Activated CD4-positive, alpha-beta memory T cell treated with anti-CD3 and anti-CD28 coated beads for 36 hours (primary cell): Measurements from ENCODE around the gene SH3PXD2A. TPM values are rescaled to one million over a fixed set of nuclear protein-coding genes. Genes with fewer than 3 reads are reported as not detected.

Experiments
- CTCF ChIA-PET: fragments of 350-600 bp; sonication (Branson Sonifier 250); formaldehyde crosslinking; loops from one replicate; lab custom pipeline; 2021; ENCODE audit warnings: antibody characterized with exemption, inconsistent platforms; lab: Charles Lee
- POLR2A ChIA-PET: fragments of 350-600 bp; sonication (Branson Sonifier 250); formaldehyde crosslinking; loops from one replicate; lab custom pipeline; 2021; ENCODE audit warnings: antibody characterized with exemption; lab: Charles Lee
- DNase-seq: peaks from one replicate; pipeline ENCODE4 v3.0.0-alpha.2; 2020
- H3K27ac Mint-ChIP-seq: one replicate; pipeline ENCODE4 v1.8.0; 2021; ENCODE audit warnings: mixed read lengths
- H3K27me3 Mint-ChIP-seq: one replicate; pipeline ENCODE4 v1.8.0; 2021; ENCODE audit warnings: mixed read lengths
- H3K36me3 Mint-ChIP-seq: one replicate; pipeline ENCODE4 v1.8.0; 2021; ENCODE audit warnings: mixed read lengths
- H3K4me1 Mint-ChIP-seq: one replicate; pipeline ENCODE4 v1.8.0; 2021; ENCODE audit warnings: low read depth, mixed read lengths
- H3K4me3 Mint-ChIP-seq: one replicate; pipeline ENCODE4 v1.8.0; 2021; ENCODE audit warnings: mild to moderate bottlenecking, mixed read lengths
- H3K9me3 Mint-ChIP-seq: one replicate; pipeline ENCODE4 v1.8.0; 2021; ENCODE audit warnings: mixed read lengths
- intact Hi-C: fragments of 100-400 bp; cut with micrococcal nuclease; formaldehyde crosslinking; loops from one replicate; pipeline ENCODE4 v1.15.1; 2023
- total RNA-seq, 2 experiments: library from RNA; stranded (reverse); gene quantifications; one replicate each; pipeline ENCODE4 v1.2.3, GENCODE V29; 2021

The SH3PXD2A gene
- total RNA-seq, 2 experiments from 2014 or later, result 10.0 to 10.3 TPM

DNA sequence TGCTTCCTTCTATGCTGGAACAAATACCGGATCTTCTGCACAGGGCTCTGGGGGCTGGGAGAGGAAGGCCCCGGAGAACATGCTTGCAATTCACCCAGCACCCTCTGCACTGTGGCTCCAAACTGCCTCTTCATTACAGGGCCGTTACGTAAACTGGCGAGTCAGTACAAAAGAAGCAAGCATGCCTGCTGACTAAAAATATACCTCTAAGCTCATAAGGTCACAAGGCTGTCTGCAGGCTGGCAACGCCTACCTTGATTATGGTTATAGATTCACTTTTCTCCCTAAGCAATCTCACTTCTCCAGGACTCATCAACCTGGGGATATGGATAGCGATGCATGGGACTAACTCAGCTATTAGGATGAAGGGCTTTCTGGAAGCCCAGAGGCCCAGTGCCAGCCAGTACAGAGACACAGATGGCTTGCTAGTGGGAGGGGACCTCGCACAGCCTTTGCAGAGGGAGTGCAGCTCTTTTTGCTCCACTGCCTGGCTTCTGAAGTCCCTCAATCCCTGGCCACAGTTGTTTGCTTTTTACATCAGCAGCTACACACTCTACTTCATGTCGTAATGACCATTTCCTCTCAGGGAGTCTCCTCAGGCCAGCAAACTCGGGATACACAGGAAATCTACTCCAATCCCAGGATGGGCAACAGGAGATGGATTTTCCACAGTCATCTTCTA, 96.1 kb downstream of the SH3PXD2A start:
- no peaks in the 10 kb centered on the region for H3K36me3 Mint-ChIP-seq
- H3K4me1 Mint-ChIP-seq, result peaks cover 52% of the 10 kb centered on the region
- intact Hi-C loops, result loop anchor here (1.0 kb wide), 1 partner anchor 14 kb away; no protein-coding TSS in a partner anchor
- peak overlapping the region; percentile 70 for H3K27ac Mint-ChIP-seq
- DNase-seq, result peak; percentile 72
- CTCF ChIA-PET, result interaction anchor here (0.9 to 3.0 kb wide), 7 partner anchors 10 to 96 kb away, joined by 3 to 11 read pairs (median 3); partner anchors contain the start of gene SH3PXD2A
- H3K9me3 Mint-ChIP-seq, result no peaks in the 10 kb centered on the region
- peak overlapping the region; percentile 38 for H3K4me3 Mint-ChIP-seq
- no peaks in the 10 kb centered on the region for H3K27me3 Mint-ChIP-seq
- POLR2A ChIA-PET, result interaction anchor here (0.8 to 2.8 kb wide), 4 partner anchors 12 to 63 kb away, joined by 3 to 18 read pairs (median 4); no protein-coding TSS in a partner anchor

DNA sequence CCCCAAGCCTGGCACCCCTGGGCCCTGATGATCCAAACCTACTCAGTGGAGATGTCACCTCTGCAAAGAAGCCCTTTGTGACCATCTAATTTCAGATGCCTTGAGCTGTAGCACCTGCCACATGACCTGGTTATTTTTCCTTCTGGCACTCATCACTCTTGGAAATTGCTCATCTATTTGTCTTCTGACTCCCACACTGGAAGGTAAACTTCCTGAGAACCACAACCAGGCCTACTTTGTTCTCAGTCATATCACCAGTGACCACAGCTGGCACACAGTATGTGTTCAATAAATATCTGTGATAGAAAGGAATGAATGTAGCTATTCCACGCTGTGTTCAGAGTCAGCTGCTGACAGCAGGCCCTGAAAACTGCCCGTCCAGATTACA, 97.1 kb downstream of the SH3PXD2A start:
- H3K36me3 Mint-ChIP-seq, result no peaks in the 10 kb centered on the region
- peaks cover 42% of the 10 kb centered on the region for H3K4me1 Mint-ChIP-seq
- H3K9me3 Mint-ChIP-seq, result no peaks in the 10 kb centered on the region
- DNase-seq, result peak; percentile 29
- peak overlapping the region; percentile 5 for H3K4me3 Mint-ChIP-seq
- H3K27ac Mint-ChIP-seq, result peak overlapping the region; percentile 70
- ChIA-PET CTCF (interaction anchor here (0.6 to 3.0 kb wide), 5 partner anchors 9 to 342 kb away, joined by 3 to 11 read pairs (median 3); no protein-coding TSS in a partner anchor), POLR2A (interaction anchor here (1.1 to 2.8 kb wide), 2 partner anchors 11 to 62 kb away, joined by 3 to 18 read pairs; no protein-coding TSS in a partner anchor)
- H3K27me3 Mint-ChIP-seq, result no peaks in the 10 kb centered on the region
- intact Hi-C loops, result no loop called here

DNA sequence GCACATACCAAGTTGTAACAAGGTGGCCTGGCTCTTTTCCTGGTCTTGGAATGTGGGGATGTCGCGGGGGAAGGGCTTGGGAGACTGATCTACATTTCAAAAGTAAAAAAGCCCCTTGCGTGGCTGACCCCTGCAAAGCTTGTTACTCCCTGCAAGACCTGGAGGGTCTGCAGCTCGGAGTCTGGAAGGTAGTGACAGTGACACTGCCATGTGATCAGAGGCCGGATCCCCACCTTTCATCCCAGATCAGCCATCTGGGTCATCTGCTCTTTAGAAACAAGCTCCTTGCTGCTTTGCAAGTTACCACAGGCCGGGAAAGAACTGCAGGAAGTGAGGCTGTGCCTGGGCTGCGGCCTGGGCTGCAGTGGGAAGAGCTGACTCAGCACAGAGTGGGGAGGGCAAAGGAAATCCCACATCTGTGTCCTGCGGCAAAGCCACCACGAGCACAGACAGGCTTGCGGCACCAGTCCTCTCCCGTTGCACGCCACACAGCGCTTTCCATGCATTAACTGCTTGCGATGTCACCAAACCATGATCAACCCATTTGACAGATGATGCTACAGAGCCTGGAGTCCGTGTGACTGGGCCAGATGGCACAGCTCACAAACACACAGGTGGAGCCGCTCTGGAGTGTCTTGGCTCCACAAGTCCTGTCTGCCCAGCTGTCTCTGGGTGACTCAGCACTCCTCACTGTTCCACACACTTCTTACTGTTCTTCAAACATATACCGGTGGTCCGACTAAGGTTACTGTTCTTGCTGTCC, 97.7 kb downstream of the SH3PXD2A start:
- POLR2A ChIA-PET, result interaction anchor here (0.9 to 2.8 kb wide), 2 partner anchors 8 to 10 kb away, joined by 3 to 18 read pairs; no protein-coding TSS in a partner anchor
- Mint-ChIP-seq H3K4me3 (no peak overlapping the region), H3K4me1 (peaks cover 36% of the 10 kb centered on the region), H3K9me3 (peaks cover 1% of the 10 kb centered on the region), H3K36me3 (no peaks in the 10 kb centered on the region), H3K27me3 (no peaks in the 10 kb centered on the region), H3K27ac (peak overlapping the region; percentile 70)
- intact Hi-C loops, result no loop called here
- peak; percentile 55 for DNase-seq
- CTCF ChIA-PET, result interaction anchor here (0.6 to 3.0 kb wide), 3 partner anchors 10 to 342 kb away, joined by 3 to 11 read pairs (median 10); no protein-coding TSS in a partner anchor

DNA sequence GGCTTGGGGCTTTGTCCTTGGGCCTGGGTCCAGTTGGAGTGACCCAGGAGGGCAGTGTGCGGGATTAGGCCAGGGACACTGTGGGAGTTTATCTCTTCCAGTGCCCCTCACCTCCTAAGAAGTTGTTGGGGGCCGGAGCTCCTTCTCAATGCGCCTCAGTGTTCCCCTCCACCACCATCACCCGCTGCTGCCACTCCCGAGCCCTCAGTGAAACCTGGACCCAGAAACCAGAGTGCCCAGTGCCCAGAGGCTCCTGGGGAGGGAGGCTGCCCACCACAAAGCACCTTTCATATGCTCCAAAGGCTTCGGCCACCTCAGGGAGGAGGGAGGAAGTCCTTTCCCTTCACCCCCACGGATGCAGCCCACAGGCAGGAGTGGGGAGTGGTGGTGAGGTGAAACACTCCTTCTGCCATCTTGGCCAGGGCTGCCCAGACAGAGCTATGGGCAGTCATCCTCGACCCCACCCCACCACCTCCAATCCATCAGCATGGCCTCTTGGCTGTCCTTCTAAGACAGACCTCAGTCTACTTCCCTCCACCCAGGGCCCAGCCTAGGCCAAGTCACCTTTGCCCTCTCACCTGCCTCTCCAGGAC, 99.0 kb downstream of the SH3PXD2A start:
- intact Hi-C loops, result no loop called here
- Mint-ChIP-seq H3K4me3 (no peak overlapping the region), H3K36me3 (no peaks in the 10 kb centered on the region), H3K4me1 (peaks cover 36% of the 10 kb centered on the region), H3K27me3 (no peaks in the 10 kb centered on the region), H3K27ac (no peak overlapping the region), H3K9me3 (peaks cover 10% of the 10 kb centered on the region)
- POLR2A ChIA-PET, result no interaction called here
- CTCF ChIA-PET, result interaction anchor here (1.7 to 3.0 kb wide), 2 partner anchors 9 kb away, joined by 4 to 11 read pairs; no protein-coding TSS in a partner anchor
- no peak for DNase-seq

DNA sequence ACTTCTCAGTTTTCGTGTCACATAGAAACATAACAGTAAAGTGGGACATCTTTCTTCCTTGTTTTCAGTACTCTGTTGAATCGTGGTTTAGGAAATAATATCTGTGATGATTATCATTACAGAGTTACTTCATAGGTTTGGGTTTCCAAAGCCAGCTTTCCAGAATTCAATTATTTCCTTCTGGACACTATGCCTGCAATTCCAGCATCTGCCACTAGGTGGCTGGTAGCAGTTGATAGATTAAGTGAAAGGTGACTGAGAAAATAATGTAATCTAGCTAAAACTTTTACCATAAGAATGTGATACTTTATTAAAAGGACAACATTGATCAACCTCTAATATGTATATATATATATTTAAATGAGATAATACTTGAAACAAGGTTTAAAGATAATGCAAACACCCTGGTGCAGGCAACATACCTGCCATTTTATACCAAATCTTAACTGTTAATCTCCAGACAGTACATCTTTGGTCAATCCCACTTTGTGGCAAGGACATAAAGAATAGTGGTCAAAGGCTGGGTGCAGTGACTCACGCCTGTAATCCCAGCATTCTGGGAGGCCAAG, 102.6 kb downstream of the SH3PXD2A start:
- no peak overlapping the region for H3K27ac Mint-ChIP-seq
- POLR2A ChIA-PET, result no interaction called here

DNA sequence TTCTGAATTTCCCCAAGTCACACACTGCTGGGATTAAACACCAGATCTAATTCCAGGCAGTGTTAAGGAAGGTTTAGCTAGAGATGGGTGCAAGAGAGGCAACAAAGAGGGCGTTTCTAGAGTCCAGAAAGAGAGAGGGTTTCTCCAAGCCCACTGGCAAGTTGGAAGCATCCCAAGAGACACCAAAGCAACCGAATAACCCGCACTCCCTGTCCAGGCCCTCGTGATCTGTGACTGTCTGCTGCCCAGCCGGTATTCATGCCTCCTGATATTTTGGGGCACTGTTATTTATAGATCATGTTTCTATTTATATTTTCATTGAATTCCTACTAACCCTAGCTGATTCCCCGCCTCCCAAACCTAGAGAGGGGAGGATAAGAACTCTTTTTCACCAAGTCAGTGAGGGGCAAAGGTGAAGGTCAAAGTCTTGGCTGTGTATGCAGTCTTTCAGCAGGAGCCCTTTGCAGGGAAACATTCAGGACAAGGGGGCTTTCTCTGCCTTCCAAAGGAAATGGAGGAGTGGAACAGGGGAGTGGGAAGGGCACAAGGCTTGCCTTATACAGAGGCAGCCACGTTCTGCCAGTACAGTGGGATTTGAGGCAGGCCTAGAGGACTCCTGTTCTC, 103.6 kb downstream of the SH3PXD2A start:
- ChIA-PET CTCF (interaction anchor here (0.7 to 6.8 kb wide), 10 partner anchors 8 to 548 kb away, joined by 3 to 61 read pairs (median 7); no protein-coding TSS in a partner anchor), POLR2A (no interaction called here)
- Mint-ChIP-seq H3K27me3 (no peaks in the 10 kb centered on the region), H3K36me3 (no peaks in the 10 kb centered on the region), H3K4me3 (no peak overlapping the region), H3K9me3 (peaks cover 10% of the 10 kb centered on the region), H3K27ac (no peak overlapping the region), H3K4me1 (peaks cover 22% of the 10 kb centered on the region)
- DNase-seq, result no peak
- intact Hi-C loops, result no loop called here

More for the DNA sequence above, 102.6 kb downstream of the SH3PXD2A start:
- CTCF ChIA-PET, result interaction anchor here (0.7 to 6.8 kb wide), 16 partner anchors 9 to 547 kb away, joined by 3 to 61 read pairs (median 6); no protein-coding TSS in a partner anchor
- peaks cover 10% of the 10 kb centered on the region for H3K9me3 Mint-ChIP-seq
- no peaks in the 10 kb centered on the region for H3K36me3 Mint-ChIP-seq
- peaks cover 20% of the 10 kb centered on the region for H3K4me1 Mint-ChIP-seq
- peak; percentile 38 for DNase-seq
- H3K4me3 Mint-ChIP-seq, result no peak overlapping the region
- intact Hi-C loops, result no loop called here
- no peaks in the 10 kb centered on the region for H3K27me3 Mint-ChIP-seq

DNA sequence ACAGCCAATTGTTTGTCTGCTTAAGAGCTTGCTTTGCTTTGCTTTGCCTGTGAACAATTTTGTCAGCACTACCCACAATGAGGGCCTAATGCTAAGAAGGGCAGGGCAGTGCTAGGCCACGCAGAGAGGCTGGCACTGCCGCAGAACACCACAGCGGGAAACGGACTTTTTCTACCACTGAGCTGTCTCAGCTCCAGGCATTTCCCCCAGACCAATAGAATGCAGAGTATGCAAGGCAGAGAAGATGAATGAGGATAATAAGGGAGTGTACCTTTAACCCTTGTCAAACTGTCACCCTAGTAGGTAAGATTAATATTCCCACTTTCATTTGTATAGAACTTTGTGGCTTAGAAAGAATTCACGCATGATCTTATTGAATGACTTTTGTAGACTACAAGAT, 104.5 kb downstream of the SH3PXD2A start:
- ChIA-PET POLR2A (no interaction called here), CTCF (interaction anchor here (0.6 to 6.8 kb wide), 3 partner anchors 10 to 14 kb away, joined by 5 to 61 read pairs (median 11); no protein-coding TSS in a partner anchor)
- Mint-ChIP-seq H3K4me1 (peaks cover 30% of the 10 kb centered on the region), H3K36me3 (no peaks in the 10 kb centered on the region), H3K4me3 (no peak overlapping the region), H3K27ac (no peak overlapping the region), H3K27me3 (no peaks in the 10 kb centered on the region), H3K9me3 (peaks cover 10% of the 10 kb centered on the region)
- intact Hi-C loops, result no loop called here
- DNase-seq, result no peak

DNA sequence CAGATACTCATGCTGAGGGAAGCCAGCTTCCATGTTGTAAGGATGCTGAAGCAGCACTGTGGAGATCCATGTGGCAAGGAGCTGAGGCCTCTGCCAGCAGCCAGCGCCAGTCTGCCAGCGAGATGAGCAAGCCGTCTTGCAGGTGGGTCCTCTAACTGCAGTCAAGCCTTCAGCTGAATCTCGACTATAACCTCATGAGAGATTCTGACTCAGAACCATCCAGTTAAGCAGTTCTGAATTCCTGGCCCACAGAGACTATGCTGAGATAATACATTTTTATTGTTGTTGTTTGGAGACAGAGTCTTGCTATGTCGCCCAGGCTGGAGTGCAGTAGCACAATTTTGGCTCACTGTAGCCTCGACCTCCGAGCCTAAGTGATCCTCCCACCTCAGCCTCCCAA, 105.6 kb downstream of the SH3PXD2A start:
- POLR2A ChIA-PET, result interaction anchor here (0.9 kb wide), 1 partner anchor 8 kb away, joined by 3 read pairs; no protein-coding TSS in a partner anchor
- intact Hi-C loops, result loop anchor here (5.0 kb wide), 2 partner anchors 33 to 168 kb away; partner anchors contain the start of gene STN1

DNA sequence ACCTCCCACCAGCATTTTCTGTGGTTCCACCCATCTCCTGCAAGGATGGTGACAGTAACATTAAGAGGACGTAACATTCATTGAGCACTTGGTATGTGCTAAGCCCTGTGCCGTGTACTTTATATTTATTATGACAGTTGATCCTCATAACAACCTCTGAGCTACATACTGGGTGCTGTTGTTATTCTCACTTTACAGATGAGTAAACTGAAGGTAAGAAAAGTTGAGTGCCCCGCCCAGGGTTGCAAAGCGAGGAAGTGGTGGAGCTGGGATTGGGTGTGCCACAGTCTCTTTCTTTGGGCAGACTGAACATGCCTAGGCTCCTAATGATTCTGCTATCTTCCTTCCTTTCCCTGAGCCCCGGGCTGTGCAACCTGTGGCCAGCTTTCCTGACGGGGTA, 107.4 kb downstream of the SH3PXD2A start:
- Mint-ChIP-seq H3K27me3 (no peaks in the 10 kb centered on the region), H3K36me3 (no peaks in the 10 kb centered on the region), H3K9me3 (peaks cover 10% of the 10 kb centered on the region), H3K4me3 (peak overlapping the region; percentile 16), H3K27ac (peak overlapping the region; percentile 90), H3K4me1 (peaks cover 41% of the 10 kb centered on the region)
- ChIA-PET POLR2A (interaction anchor here (1.0 to 2.7 kb wide), 2 partner anchors 11 to 24 kb away, joined by 3 to 18 read pairs; no protein-coding TSS in a partner anchor), CTCF (interaction anchor here (1.0 to 2.4 kb wide), 6 partner anchors 10 to 110 kb away, joined by 3 to 11 read pairs (median 6); no protein-coding TSS in a partner anchor)
- intact Hi-C loops, result loop anchor here (5.0 kb wide), 2 partner anchors 34 to 169 kb away; partner anchors contain the start of gene STN1
- peak; percentile 79 for DNase-seq

More for the DNA sequence above, 105.6 kb downstream of the SH3PXD2A start:
- Mint-ChIP-seq H3K4me3 (no peak overlapping the region), H3K27me3 (no peaks in the 10 kb centered on the region), H3K4me1 (peaks cover 40% of the 10 kb centered on the region), H3K9me3 (peaks cover 10% of the 10 kb centered on the region), H3K27ac (no peak overlapping the region), H3K36me3 (no peaks in the 10 kb centered on the region)
- no peak for DNase-seq
- CTCF ChIA-PET, result interaction anchor here (0.8 to 6.8 kb wide), 4 partner anchors 9 to 32 kb away, joined by 3 to 61 read pairs (median 4); no protein-coding TSS in a partner anchor

DNA sequence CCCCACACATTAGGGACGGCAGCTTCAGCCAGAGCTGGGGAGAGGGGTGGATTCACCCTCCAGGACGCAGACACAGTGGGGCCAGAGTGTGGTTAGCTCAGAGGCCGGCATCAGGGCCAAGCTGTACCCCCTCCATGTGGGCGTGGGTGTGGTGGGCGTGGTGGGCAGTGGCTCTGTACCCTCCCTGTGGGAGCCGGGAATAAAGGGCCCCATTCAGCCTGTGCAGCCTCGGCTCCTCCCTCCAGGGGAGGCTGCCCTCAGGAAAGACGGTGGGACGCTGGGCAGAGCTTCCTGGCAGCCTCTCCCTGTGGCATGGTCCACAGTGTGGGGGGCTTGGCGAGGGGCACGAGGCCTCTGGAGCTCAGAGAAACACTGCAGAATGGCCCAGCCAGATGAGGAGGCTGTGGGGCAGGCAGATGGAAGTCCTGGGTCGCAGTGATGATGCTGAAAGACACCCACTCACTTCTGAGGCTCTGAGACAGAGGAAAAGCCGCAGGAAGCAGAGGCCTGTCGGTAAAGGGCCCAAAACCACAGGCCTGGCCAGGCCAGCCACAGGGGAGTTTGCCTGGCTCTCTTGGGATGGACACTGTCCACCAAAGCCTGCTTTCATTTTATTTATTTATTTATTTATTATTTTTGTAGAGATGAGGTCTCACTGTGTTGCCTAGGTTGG, 108.0 kb downstream of the SH3PXD2A start:
- DNase-seq, result peak; percentile 61

More for the DNA sequence above, 108.0 kb downstream of the SH3PXD2A start:
- no peaks in the 10 kb centered on the region for H3K36me3 Mint-ChIP-seq
- H3K4me1 Mint-ChIP-seq, result peaks cover 43% of the 10 kb centered on the region
- no peaks in the 10 kb centered on the region for H3K27me3 Mint-ChIP-seq
- H3K4me3 Mint-ChIP-seq, result peak overlapping the region; percentile 46
- POLR2A ChIA-PET, result interaction anchor here (1.0 to 2.7 kb wide), 3 partner anchors 11 to 25 kb away, joined by 3 to 18 read pairs (median 3); no protein-coding TSS in a partner anchor
- CTCF ChIA-PET, result interaction anchor here (0.5 to 3.3 kb wide), 8 partner anchors 11 to 111 kb away, joined by 3 to 14 read pairs (median 6); no protein-coding TSS in a partner anchor
- H3K27ac Mint-ChIP-seq, result peak overlapping the region; percentile 90
- intact Hi-C loops, result loop anchor here (5.0 kb wide), 2 partner anchors 35 to 170 kb away; partner anchors contain the start of gene STN1
- H3K9me3 Mint-ChIP-seq, result peaks cover 5% of the 10 kb centered on the region
